HG02973 (cell line): ENCODE data around the gene SLC24A3.

ENCODE experiments used
- ATAC-seq: cut with Tn5 transposase; IDR thresholded peaks from one replicate; pipeline ENCODE4 v1.9.1; 2021; ENCODE audit warnings: moderate library complexity; ENCODE audit not compliant: unreplicated experiment

The SLC24A3 gene

GRCh38 chr20:19568128-19568527 is 355.7 kb downstream of the SLC24A3 start:
- no peak for ATAC-seq

DNA sequence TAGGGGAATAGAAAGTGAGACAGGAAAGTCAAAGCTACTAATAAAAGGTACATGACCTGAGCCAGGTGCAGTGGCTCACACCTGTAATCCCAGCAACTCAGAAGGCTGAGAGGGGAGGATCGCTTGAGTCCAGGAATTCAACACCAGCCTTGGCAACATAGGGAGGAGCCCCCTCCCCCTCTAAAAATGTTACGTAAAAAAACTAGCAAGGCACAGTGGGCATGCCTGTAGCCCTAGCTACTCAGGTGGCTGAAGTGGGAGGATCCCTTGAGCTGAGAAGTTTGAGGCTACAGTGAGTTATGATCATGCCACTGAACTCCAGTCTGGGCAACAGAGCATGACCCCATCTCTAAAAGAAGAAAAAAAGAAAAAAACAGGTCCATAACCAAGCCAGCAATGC is 359.6 kb downstream of the SLC24A3 start:
- no peak for ATAC-seq

- ATAC-seq = no peak
Observed at GRCh38 chr20:19577692-19578091, 365.2 kb downstream of the SLC24A3 start.

DNA sequence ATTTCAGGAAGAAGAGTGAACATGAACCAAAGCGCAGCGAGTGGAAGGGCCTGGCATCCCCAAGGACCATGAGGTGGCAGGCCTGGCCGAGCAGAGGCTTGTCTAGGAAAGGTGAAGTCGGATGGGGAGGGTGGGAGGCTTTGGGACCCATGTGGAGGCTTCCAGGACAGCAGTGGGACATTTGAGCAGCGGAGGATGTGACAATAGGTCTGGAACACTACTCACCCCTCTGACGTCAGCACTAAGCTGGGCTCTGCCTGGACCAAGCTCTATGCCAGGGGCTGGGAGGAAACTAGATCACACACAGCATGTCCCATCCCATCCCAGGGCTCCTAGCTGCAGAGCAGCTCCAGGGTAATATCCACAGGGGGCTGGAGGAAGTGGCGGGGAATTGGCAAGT is 370.3 kb downstream of the SLC24A3 start:
- no peak for ATAC-seq

DNA sequence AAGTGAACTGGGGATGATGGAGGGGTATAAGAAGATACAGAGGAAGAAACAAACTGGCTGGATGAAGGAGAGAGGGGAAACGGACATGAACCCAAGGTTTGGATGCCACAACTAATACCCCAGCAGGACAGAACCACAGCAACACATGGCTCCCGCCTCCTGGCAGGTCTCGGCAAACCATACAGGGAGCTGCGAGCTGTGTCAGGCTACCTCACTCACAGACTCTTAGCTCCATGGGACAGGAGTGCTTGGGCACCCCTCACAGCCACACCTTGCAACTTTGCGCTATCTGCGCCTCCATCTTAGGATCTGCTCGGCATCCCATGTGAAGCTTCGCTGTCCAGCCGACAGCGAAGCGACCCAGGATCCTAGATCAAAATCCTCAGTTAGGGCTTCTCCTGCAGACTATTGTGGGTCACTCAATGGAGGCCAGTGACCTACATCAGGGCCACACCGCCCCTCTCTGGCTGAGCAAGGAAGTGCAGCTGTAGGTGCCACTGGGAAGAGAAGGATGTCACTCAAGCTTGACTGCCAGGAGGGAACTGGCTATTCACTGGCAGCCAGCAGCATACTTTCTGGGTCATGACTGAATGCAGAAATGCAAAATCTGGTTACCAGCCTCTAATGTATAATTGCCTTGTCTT is 371.2 kb downstream of the SLC24A3 start:
- no peak for ATAC-seq

DNA sequence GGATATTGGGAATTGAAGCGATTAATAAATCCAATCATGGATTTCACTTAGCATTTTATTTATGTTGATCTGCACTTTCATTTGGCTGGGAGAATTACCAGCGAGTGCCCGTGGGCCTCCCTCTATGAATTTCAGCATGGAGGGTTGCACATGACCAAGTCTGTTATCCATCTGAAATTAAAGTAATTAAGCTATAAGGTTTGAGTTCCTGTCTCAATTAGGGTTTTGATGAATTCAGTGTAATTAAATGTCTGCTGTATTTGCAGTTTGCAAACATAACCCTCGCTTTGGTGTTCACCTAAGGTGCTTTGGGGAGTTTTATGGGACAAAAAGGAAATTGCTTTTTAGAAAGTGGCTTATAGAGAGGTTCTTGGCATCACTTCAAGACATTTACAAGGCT is 375.8 kb downstream of the SLC24A3 start:
- no peak for ATAC-seq

- no peak for ATAC-seq
Observed at GRCh38 chr20:19588732-19589131, 376.3 kb downstream of the SLC24A3 start.

GRCh38 chr20:19589787-19590362 is 377.4 kb downstream of the SLC24A3 start:
- no peak for ATAC-seq

DNA sequence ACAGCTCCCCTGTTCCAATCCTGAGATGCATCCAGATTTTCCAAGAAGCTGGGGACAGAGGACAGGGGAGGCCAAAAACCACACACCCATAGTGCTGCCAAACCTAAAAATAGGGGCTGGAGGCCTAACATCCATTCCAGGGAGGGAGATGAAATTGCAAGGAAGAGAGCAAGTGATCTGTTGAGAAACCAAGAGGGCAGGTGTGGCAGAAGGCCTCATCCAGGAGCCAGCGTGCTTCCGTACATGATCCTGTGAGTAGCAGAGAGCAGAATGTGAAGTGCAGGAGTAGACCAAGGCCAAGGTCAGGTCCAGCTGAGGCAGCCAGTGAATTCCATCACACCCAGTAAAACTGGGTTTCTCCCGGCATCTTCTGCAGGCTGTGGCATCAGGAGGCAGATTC is 377.9 kb downstream of the SLC24A3 start:
- no peak for ATAC-seq

DNA sequence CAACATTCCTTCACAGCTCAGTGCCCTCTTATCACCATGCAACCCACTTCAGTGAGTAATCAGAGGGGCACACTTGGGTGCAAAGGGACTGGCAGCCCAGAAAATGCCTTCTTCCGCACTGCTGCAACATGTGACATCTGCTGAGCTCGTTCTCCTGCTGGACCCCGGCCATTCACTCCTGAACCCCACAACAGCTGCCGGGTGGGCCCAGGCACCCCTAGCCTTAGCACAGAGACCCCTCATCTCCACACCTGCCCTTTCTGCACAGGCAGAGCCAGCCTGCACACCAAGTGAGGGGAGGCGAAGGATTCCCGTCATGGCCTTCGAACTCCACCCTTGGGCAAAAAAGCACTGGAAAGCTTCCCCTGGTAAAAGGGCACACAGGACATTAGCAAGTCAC is 381.3 kb downstream of the SLC24A3 start:
- no peak for ATAC-seq

DNA sequence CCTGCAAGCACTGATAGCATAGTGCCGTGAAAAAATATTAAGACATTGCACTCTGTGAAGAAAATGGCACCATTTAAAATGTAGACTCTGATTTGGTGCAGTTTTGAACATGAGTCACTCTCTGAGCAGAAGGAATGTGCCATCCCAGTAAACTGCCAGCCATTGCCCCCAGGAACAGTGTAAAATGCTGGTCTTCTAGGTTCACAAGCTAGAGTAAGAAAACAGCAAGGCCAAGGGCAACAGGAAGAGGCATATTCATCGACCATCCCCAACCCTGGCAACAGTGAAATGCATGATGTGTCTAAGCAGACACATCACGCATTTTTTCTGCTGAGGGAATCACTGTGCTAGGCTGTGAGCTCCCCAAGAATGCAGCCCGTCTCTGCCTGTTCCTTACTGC is 382.5 kb downstream of the SLC24A3 start:
- no peak for ATAC-seq

DNA sequence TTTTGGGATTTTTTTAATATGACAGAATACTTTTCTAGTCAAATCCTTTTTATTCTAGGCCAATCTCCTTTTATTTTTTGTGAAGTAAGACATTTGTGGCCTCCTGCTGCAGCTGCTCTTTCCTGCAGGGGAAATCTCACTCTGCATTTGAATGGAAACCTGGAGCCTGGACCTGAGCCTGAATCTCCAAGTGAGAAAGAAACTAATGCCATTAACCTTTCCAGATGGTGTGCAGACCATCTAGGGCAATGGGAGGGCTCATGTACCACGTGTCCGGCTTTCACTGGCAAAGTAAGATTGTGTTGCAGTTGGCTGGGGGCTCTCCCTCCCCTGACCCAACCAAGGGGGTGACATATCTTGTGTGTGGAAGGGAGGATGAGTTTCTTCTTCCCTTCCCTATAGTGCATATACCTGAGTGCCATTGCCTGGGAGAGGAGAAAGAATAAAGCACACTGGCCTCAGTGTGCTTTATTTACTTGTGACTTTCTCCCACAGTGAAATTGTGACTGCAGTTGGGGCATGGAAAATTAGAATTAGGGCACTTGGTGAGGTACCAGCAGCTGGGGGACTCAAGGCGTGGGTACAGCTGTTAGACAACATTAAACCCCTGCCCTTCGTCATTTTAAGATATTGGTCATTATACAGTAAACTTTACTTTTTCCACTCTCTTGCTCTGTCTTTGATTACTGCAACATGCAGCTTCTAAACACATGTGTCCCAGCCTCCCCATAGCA is 385.8 kb downstream of the SLC24A3 start:
- no peak for ATAC-seq

DNA sequence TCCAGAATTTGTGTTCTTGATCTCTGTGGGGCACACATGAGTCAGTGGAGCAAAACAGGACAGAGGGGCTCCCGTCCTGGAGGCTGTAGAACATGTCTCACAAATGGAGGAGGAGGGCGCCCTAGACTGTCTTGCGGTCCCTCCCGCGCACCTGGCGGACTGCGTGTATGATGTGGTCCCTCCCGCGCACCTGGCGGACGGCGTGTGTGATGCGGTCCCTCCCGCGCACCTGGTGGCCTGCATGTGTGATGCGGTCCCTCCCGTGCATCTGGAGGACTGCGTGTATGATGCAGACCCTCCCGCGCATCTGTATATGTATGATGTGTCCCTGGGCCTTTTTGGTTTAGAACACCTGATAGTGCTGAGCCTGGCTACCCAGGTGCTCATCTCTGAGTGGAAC is 386.8 kb downstream of the SLC24A3 start:
- ATAC-seq = no peak

GRCh38 chr20:19600042-19600441 is 387.6 kb downstream of the SLC24A3 start:
- ATAC-seq = no peak

- ATAC-seq = no peak
Observed at GRCh38 chr20:19601126-19601810, 388.8 kb downstream of the SLC24A3 start.

DNA sequence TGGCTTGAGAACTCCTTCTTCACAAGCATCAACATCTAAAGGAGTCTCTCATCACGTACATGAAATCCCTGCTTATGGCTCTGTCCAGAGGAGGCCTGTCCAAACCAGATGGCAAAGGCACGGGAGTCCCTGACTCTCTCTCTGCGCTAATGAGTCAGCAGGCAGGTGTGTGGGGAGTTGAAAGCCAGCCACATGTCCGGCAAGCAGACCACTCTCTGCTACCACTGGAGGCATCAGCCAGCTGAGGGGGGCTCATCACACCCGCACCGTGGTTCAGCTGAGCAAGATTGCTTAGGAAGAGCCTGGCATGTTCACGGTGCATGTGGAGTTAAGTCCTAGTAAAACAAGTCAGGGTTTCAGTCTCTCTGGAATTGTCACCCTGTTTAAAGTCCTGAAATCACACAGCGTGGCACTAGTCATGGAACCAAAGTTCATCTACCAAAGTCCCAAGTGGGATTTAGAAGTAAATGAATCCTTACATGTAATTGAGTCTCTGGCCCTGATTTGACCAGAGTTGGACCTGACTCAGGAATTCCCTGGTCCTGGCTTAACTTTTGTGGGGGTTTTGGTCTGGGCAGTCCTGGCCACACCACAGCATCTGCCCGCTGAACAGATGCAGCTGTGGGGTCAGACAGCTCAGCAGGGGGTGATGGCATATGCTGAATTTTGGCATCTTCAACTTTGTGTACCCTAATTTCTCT is 390.4 kb downstream of the SLC24A3 start:
- no peak for ATAC-seq

- no peak for ATAC-seq
Observed at GRCh38 chr20:19603376-19603750, 390.9 kb downstream of the SLC24A3 start.

DNA sequence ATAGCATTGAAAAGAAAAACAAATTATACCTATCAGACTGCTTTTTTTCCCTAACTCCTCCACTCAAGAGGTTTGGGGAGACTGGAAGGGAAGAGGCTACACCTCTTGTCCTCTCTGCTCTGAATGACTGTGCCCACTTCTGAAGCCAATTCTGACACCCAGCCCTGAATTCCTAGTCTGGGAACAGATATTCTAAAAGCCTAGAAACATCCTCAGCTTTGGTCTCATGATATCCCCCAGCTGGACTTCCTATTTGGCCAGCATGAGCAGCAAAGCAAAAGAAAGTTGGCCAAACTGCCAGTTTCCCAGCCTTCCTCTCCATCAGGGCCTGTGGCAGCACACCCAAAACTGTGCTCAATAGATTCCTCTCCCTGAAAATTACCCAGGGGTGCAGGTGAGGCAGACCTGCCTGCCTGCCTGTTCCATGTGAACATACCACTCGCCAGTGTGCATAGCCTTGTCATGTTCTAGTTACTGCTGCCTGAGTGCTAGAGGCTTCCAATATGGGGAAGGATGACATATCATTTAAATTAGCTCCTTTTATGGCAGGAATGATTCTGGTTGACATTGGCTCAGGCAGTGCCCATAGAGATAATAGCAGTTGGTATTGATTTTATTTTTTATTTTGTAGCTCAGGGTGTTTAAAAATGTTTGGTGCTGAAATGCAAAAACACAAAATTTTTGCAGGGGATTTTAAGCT is 393.5 kb downstream of the SLC24A3 start:
- no peak for ATAC-seq

- no peak for ATAC-seq
Observed at GRCh38 chr20:19609642-19610223, 397.3 kb downstream of the SLC24A3 start.

DNA sequence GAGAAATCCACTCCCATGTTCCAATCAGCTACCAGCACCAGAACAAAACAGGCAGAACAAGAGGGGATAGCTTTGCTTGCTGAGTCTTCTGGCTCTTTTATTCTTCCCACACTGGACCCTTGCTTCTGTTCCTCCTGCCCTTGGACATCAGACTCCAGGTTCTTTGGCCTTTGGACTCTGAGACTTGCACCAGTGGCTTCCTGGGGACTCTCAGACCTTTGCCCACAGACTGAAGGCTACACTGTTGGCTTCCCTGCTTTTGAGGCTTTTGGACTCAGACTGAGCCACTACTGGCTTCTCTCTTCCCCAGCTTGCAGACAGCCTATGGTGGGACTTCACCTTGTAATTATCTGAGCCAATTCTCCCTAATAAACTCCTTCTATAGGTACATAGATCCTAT is 403.2 kb downstream of the SLC24A3 start:
- no peak for ATAC-seq
